Activated CD4-positive, CD25-positive, alpha-beta regulatory T cell treated with anti-CD3 and anti-CD28 coated beads, Interleukin-2, amount 50 U/mL, for 16 hours (primary cell): ENCODE data around the gene ITGB3BP.
"Not testable (repeated sequence)": the region's sequence is repeated elsewhere in the genome, so short reads cannot be mapped to it uniquely, and the experiment has no call there.

Experiments used
- DNase-seq: peaks from one replicate; pipeline ENCODE4 v3.0.0-alpha.2; 2020; ENCODE audit warnings: low read depth, low spot score

Gene ITGB3BP, protein sequence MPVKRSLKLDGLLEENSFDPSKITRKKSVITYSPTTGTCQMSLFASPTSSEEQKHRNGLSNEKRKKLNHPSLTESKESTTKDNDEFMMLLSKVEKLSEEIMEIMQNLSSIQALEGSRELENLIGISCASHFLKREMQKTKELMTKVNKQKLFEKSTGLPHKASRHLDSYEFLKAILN

GRCh38 chr1:63522891-63523728 lies at the start of gene ITGB3BP, which contains the start of gene EFCAB7:
Gene ITGB3BP, minus strand, starts transcription at chr1:63523225. Its CDS starts 92 bp downstream, at chr1:63523133.
Gene EFCAB7, plus strand, starts transcription at chr1:63523525. Its CDS starts 2,048 bp downstream, at chr1:63525573.
- peak; percentile 69 for DNase-seq

- DNase-seq = not testable (repeated sequence)
Observed at GRCh38 chr1:63572686-63573085, 49.7 kb upstream of the ITGB3BP start.

GRCh38 chr1:63569640-63570316 lies 46.8 kb upstream of the ITGB3BP start:
- DNase-seq = no peak

DNA sequence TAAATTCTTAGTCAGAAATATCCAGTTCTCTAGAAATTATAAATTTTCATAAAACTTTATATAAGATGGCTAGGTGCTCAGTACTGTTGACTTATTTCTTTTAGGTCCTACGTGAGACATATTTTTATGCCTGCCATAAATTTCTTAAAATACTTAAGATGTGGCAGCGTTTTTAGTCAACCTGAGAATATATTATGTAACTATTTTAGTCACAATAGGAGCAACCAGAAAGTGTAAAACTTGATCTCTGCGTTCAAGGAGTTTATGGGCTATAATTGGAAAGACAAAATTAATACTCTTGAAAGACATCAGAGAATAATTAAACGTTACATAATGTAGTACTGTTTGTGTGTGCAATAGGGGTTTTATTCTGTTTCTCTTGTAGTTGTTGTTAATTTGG lies 46.0 kb upstream of the ITGB3BP start:
- no peak for DNase-seq

DNA sequence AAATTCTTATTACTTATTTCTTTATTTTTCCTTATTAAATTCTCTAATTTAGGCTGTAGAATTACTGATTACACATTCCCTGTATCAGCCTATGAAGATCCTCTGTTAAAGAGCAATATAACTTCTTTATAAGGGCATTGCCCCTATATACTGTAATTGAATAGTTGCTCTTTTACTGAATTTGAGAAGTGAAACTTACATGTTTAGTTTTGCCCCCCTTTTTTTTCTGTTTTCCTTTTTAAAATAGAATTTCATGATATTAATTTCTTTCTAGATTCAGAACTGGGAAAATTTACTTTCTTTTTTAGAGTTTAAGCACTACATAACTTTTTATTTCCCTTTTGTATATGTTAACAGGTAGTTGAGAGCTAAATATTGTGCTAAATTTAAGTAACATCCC lies 40.7 kb upstream of the ITGB3BP start:
- no peak for DNase-seq

GRCh38 chr1:63559357-63559756 lies 36.3 kb upstream of the ITGB3BP start:
- DNase-seq = no peak

DNA sequence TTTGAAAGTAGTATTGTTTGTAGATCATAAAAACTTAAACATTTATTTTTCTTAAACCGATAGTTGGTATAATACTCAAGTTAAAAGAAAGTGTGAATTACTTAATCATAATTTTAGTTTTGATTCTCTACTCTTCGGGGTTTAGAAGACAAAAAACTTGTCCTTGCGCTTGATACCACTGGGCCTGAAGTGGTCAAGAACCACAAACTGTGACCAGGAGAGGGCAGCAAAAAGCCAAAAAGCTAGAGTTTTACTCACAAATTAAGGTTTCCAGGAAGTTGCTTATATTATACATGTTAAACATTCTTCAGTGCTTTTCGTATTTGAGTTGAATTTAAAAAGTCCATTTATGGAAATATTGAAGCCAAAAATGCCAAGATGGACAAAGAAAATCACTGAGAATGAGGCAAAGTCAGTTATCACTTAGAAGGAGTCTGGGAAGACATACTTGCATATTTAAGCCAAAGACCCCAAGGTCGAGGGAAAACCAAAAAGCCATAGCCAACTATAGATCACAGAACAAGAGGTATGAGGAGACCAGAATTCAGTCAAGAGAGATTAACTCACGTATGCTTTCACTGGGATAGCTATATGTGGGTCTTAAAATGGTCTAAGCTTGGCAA lies 34.5 kb upstream of the ITGB3BP start:
- DNase-seq = no peak

- DNase-seq = no peak
Observed at GRCh38 chr1:63555480-63555879, 32.5 kb upstream of the ITGB3BP start.

DNA sequence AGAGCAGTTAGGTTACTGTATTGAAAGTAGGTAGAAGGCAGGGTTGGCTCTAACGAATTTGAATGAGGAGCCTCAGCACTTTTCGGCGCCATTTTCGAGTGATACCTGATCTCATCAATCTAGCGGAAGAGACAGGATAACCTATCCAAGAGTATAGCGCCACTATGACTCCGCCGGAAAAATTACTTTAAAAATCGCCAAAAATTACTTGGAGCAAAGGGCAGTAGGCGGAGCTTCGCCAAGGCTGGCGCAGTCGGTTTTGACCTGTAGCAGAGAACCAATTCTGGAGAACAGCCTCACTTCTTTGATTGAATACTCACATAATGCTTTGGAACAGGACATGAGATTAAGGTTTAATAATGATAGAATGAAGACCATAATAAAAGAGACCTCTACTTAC lies 25.9 kb upstream of the ITGB3BP start:
- DNase-seq = no peak

DNA sequence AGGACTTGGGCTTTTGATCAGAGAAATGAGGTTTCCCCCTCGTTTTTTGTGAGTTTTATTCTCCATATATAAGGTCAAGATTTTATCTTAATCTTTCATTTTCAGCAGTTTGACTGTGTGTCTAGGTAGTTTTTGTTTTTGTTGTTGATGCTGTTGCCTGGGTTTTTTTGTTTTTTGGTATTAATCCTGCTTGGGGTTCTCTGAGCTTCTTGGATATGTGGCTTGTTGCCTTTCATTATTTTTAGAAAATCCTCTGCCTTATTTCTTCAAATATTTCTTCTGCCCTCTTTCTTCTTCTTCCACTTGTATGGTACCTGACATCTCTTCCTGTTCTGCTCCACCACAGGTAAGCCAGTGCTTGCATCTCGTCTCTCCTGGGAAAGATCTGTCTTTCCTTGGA lies 25.3 kb upstream of the ITGB3BP start:
- no peak for DNase-seq

DNA sequence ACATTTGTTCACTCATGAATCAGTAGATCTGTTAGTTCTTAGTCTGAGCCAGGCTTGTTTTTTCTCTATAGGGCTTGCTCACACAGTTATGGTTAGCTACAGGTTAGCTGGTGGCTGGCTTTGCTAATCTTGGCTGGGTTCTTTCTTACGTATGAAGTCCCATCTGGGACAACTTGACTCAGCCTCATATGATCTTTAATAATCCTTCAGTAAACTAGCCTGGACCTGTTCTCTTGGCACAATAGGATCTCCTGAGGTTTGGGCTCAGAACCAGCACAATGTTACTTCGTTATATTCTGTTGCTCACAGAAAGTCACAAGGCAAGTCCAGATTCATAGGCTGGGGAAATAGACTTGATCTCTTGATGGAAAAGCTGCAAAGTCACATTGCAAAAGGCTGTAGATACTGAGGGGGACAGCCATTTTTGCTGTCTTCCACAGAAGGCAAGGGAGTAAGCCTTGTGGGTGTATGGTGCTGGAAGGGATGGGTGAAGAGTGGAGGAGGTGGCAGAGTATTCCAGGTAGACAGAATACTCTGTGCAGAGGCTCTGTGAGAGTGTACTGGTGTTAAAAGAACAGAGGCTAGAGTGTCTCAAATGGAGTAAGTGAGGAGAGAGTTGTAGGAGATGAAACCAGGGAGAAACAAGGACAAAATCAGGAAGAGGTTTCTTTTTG lies 24.7 kb upstream of the ITGB3BP start:
- DNase-seq = no peak

DNA sequence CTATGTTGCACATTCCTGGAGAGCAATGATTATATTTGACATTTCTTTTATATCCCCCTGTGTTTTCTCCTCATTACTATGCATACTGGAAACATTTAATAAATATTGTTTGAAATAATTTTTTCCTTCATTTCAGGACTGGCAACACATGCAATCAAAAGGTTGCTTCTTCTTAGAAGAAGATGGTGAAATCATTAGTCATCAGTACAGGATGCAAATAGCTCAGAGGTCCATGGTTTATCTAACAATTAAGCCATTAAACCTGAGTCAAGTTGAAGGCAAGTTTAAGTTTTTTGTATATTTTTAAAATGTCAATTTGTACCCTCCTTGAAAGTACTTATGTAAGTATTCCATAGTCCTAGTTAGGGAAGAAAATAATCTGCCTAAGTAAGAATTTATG lies 22.8 kb upstream of the ITGB3BP start:
- DNase-seq = no peak

DNA sequence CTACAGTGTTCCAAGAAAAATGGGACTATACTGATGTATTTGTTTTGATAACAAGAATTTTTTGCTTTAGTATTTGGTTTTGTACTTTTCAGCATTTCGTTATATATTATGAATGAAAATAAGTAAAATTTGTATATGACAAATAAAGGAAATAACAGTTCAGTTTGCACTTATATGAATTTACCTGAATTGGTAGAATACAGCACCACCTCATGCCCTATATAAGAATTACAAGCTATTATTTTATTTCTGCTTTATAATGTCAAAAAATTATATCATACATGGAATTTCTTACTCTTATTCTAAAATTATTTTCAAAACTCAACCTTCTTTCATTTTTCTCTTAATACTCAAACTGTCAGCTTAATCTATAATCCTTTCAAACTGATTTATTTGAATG lies 14.9 kb upstream of the ITGB3BP start:
- no peak for DNase-seq

GRCh38 chr1:63537006-63537405 lies 14.0 kb upstream of the ITGB3BP start:
- DNase-seq = no peak

DNA sequence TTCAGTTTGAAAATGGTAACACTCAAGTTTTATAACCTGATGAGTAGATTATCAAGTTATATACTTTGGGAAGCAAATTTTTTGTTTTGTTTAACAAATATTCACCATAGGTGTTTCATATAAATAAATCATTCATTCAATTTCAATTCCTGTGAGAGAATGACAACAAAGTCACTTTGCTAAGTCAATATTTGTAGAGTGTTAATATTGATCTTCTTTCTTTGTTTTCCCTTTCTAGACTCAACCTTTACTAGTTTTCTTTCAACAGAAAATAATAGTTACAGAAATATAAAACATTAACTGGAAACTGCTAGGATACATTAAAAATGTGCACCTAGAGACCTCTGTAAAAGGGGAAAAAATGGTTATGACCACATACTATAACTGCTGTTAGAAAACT lies 11.4 kb upstream of the ITGB3BP start:
- DNase-seq = no peak

GRCh38 chr1:63533931-63534330 lies 10.9 kb upstream of the ITGB3BP start:
- DNase-seq = no peak

- DNase-seq = no peak
Observed at GRCh38 chr1:63532727-63533126, 9.7 kb upstream of the ITGB3BP start.

DNA sequence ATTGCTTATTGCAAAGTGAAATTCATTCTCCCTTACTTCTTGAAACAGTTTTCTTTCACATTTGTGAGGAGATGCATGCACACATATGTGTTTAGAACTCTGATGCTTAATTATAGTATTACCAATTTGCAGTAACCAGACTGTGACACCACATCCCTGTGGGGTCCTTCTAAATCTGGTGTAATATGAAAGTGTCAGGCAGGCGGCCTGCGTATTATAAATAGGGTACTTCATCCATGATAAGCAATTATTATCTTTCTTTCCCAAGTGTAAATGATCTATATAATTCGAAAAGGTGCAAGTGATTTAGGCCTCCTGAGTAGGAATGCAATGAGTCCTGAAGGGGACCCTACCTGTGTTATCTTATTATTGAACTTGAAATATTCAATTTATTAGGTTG lies 1.2 kb upstream of the ITGB3BP start:
- DNase-seq = no peak

- DNase-seq = peak; percentile 1
Observed at GRCh38 chr1:63523738-63524137, 713 bp upstream of the ITGB3BP start.

DNA sequence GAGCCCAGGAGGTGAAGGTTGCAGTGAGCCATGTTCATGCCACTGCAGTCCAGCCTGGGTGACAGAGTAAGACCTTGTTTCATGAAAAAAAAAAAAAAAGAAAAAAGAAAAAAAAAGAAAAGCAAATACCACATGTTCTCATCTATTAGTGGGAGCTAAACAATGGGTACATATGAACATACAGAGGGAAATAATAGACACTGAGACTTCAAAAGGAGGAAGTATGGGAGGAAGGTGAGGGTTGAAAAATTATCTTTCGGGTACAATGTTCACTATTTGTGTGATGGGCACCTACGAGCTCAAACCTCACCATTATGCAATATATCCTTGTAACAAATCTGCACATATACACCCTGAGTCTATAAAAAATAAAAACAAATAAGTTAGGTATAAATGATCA lies 6.4 kb downstream of the ITGB3BP start:
- DNase-seq = no peak

DNA sequence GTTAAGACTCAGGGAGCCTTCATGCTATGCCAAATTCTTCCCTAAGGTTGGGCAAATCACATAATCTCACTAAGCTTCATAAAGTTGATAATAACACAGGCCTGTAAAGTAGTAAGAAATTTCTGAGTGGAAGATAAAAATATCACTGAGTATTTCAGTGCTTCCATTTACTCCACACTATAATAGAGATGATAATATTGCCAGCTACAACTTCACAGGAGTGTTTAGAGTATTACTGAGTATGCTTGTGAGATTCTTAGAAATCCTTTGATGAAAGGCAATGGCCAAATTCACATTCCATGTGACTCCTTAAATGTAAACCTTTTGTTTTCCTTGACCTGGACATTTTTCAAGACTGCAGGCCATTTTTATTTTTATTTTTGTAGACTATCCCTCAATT lies 10.4 kb downstream of the ITGB3BP start:
- no peak for DNase-seq

DNA sequence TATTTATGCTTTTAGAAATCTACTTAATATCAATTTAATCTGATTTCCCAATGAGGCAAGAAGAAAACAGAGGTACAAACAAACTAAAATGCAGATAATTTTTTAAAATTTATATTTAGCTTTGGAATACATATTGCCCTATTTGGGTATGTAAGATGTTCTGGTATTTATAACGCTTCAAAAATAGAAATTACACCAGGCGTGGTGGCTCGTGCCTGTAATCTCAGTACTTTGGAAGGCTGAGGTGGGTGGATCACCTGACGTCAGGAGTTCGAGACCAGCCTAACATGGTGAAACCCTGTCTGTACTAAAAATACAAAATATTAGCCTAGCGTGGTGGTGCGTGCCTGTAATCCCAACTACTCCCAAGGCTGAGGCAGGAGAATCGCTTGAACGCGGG lies 13.3 kb downstream of the ITGB3BP start:
- no peak for DNase-seq
